A673 (cell line): ENCODE data around the gene SSPN. TPM values are rescaled to one million over a fixed set of nuclear protein-coding genes. Genes with fewer than 3 reads are reported as not detected.

ENCODE experiments used
- BruUV-seq: library from RNA; stranded (reverse); fragments of 400-500 nt; replicated peaks from 2 replicates; lab custom pipeline; 2021; lab: Mats Ljungman, UMichigan
- CTCF ChIA-PET: fragments of 300-600 bp; sonication (Branson Sonifier 250); formaldehyde crosslinking; loops from one replicate; lab custom pipeline; 2022; ENCODE audit warnings: antibody characterized with exemption; lab: Charles Lee
- POLR2A ChIA-PET: fragments of 300-600 bp; sonication (Branson Sonifier 250); formaldehyde crosslinking; loops from one replicate; lab custom pipeline; 2022; ENCODE audit warnings: antibody characterized with exemption; ENCODE audit not compliant: low non-redundant PET; lab: Charles Lee
- DNase-seq: peaks from one replicate; pipeline ENCODE4 v3.0.0-alpha.2; 2015; ENCODE audit warnings: low spot score
- H3K27ac ChIP-seq: fragments of 200-600 bp; sonication (generic); 2 replicates; pipeline ENCODE4 v1.5.1; 2016; ENCODE audit warnings: mixed run types, low read depth, mild to moderate bottlenecking, mixed read lengths, antibody characterized with exemption, low read length; ENCODE audit not compliant: poor library complexity, severe bottlenecking
- H3K27me3 ChIP-seq: fragments of 200-600 bp; sonication (generic); replicated peaks from 2 replicates; pipeline ENCODE4 v1.6.1; 2017; ENCODE audit warnings: mixed run types, low read depth, mild to moderate bottlenecking, mixed read lengths, antibody characterized with exemption, low read length; ENCODE audit not compliant: insufficient read depth, poor library complexity
- H3K36me3 ChIP-seq: fragments of 200-600 bp; sonication (generic); 2 replicates; pipeline ENCODE4 v1.6.1; 2016; ENCODE audit warnings: mixed run types, mild to moderate bottlenecking, mixed read lengths, antibody characterized with exemption, low read length; ENCODE audit not compliant: insufficient read depth, poor library complexity, severe bottlenecking
- H3K4me1 ChIP-seq: fragments of 200-600 bp; sonication (generic); 2 replicates; pipeline ENCODE4 v1.6.1; 2017; ENCODE audit warnings: mixed run types, mild to moderate bottlenecking, mixed read lengths, antibody characterized with exemption, low read length; ENCODE audit not compliant: insufficient read depth, poor library complexity, severe bottlenecking
- H3K4me3 ChIP-seq: fragments of 200-600 bp; sonication (generic); 2 replicates; pipeline ENCODE4 v1.5.1; 2016; ENCODE audit warnings: low read depth, mixed run types, mild to moderate bottlenecking, mixed read lengths, low read length; ENCODE audit not compliant: poor library complexity, severe bottlenecking
- H3K9me3 ChIP-seq: fragments of 200-600 bp; sonication (generic); 2 replicates; pipeline ENCODE4 v1.6.1; 2016; ENCODE audit warnings: mixed run types, low read depth, mild to moderate bottlenecking, mixed read lengths, antibody characterized with exemption, low read length; ENCODE audit not compliant: poor library complexity, severe bottlenecking
- CTCF ChIP-seq: fragments of 300-800, 200-600 bp; sonication (generic); conservative IDR thresholded peaks from 2 replicates; pipeline ENCODE4 v1.5.1; 2017; ENCODE audit warnings: low read depth, mild to moderate bottlenecking, antibody characterized with exemption, low read length, moderate library complexity, mixed read lengths
- EZH2 ChIP-seq: fragments of 200-600 bp; sonication (generic); IDR thresholded peaks from 2 replicates; pipeline ENCODE4 v1.6.1; 2017; ENCODE audit warnings: borderline replicate concordance, low read depth, mild to moderate bottlenecking, mixed read lengths, antibody characterized with exemption, low read length; ENCODE audit not compliant: poor library complexity, severe bottlenecking
- intact Hi-C: fragments of 100-400 bp; cut with micrococcal nuclease; formaldehyde crosslinking; loops from one replicate; pipeline ENCODE4 v1.10.0; 2022; ENCODE audit not compliant: unreplicated experiment
- total RNA-seq: library from RNA; stranded (reverse); gene quantifications from 2 replicates; pipeline ENCODE4 v1.2.3, GENCODE V29; 2021

Gene SSPN
- total RNA-seq, 1 experiment from 2014 or later: 9.8 TPM

GRCh38 chr12:26281320-26281719 is 85.9 kb downstream of the SSPN start:
- no peaks in the 10 kb centered on the region for H3K36me3 ChIP-seq
- no TSS peak for BruUV-seq
- H3K27me3 ChIP-seq: no peaks in the 10 kb centered on the region
- ChIA-PET CTCF (no interaction called here), POLR2A (no interaction called here)
- no peak overlapping the region for H3K27ac ChIP-seq
- TF ChIP-seq EZH2: no peak
- no peak for TF ChIP-seq CTCF
- H3K9me3 ChIP-seq: no peaks in the 10 kb centered on the region
- intact Hi-C loops: no loop called here
- no peak overlapping the region for H3K4me3 ChIP-seq
- no peaks in the 10 kb centered on the region for H3K4me1 ChIP-seq
- DNase-seq: no peak

DNA sequence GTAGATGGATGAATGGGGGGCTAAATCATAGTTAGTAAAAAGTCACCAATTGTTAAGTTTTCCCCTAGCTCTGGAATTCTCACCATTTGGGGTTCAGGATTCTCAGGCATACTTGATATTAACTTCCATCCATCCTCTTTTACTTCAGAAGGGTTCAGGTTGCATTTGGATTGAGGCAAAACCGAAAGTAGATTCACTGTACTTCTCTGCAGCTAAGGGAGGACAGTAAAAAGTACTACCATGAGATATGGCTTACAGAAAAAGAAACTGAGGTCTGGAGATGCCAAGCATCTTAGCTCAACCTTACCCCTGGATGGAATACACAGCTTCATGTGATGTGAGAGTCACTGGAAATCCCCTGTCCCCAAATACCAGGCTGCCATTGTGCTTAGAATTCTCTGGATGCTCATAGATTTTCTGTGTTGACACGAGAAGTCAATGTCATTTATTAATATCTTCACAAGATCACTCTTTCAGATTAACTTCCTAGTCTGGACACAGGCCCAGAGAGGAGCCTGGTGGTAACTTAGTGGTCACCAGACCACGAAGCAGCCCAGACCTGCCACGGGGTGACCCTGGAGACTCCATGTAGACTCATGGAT is 87.1 kb downstream of the SSPN start:
- ChIA-PET CTCF (no interaction called here), POLR2A (no interaction called here)
- H3K27me3 ChIP-seq: no peaks in the 10 kb centered on the region
- DNase-seq: no peak
- H3K9me3 ChIP-seq: no peaks in the 10 kb centered on the region
- H3K4me3 ChIP-seq: no peak overlapping the region
- TF ChIP-seq CTCF: no peak
- no peak for TF ChIP-seq EZH2
- no peaks in the 10 kb centered on the region for H3K36me3 ChIP-seq
- H3K27ac ChIP-seq: no peak overlapping the region
- BruUV-seq: no TSS peak
- intact Hi-C loops: no loop called here
- H3K4me1 ChIP-seq: no peaks in the 10 kb centered on the region

- no peak for DNase-seq
- Histone ChIP-seq H3K36me3 (no peaks in the 10 kb centered on the region), H3K4me3 (no peak overlapping the region), H3K9me3 (no peaks in the 10 kb centered on the region), H3K27me3 (no peaks in the 10 kb centered on the region), H3K27ac (no peak overlapping the region), H3K4me1 (no peaks in the 10 kb centered on the region)
- ChIA-PET POLR2A (no interaction called here), CTCF (no interaction called here)
- BruUV-seq: no TSS peak
- no peak for TF ChIP-seq CTCF
- no peak for TF ChIP-seq EZH2
- intact Hi-C loops: no loop called here
These were observed 87.7 kb downstream of the SSPN start for GRCh38 chr12:26283046-26283445.
